Endothelial cell (in vitro differentiated cells): Measurements from ENCODE around the gene ZNF593. TPM values are rescaled to one million over a fixed set of nuclear protein-coding genes. Genes with fewer than 3 reads are reported as not detected.

Experiments
- DNase-seq: peaks from one replicate; pipeline ENCODE4 v3.0.0; 2021; ENCODE audit warnings: low spot score
- H3K27ac Mint-ChIP-seq: one replicate; pipeline ENCODE4 v1.8.0; 2021; ENCODE audit warnings: mixed read lengths, inconsistent platforms; ENCODE audit not compliant: unreplicated experiment
- H3K27me3 Mint-ChIP-seq: one replicate; pipeline ENCODE4 v1.8.0; 2021; ENCODE audit warnings: mild to moderate bottlenecking, moderate library complexity, mixed read lengths, inconsistent platforms; ENCODE audit not compliant: unreplicated experiment
- H3K36me3 Mint-ChIP-seq: one replicate; pipeline ENCODE4 v1.8.0; 2021; ENCODE audit warnings: mild to moderate bottlenecking, low read depth, mixed read lengths, inconsistent platforms; ENCODE audit not compliant: unreplicated experiment
- H3K4me1 Mint-ChIP-seq: one replicate; pipeline ENCODE4 v1.8.0; 2021; ENCODE audit warnings: mild to moderate bottlenecking, mixed read lengths, inconsistent platforms; ENCODE audit not compliant: unreplicated experiment
- H3K4me3 Mint-ChIP-seq: one replicate; pipeline ENCODE4 v1.8.0; 2021; ENCODE audit warnings: mild to moderate bottlenecking, mixed read lengths, inconsistent platforms; ENCODE audit not compliant: unreplicated experiment
- H3K9me3 Mint-ChIP-seq: one replicate; pipeline ENCODE4 v1.8.0; 2021; ENCODE audit warnings: mixed read lengths, inconsistent platforms; ENCODE audit not compliant: unreplicated experiment
- CTCF ChIP-seq: fragments of 200-600 bp; sonication (generic); IDR thresholded peaks from one replicate; pipeline ENCODE4 v1.5.0; 2021; ENCODE audit warnings: antibody characterized with exemption; ENCODE audit not compliant: unreplicated experiment
- total RNA-seq: library from RNA; stranded (reverse); fragmentation: NEBNext Ultra II Directional; extraction: Animal tissue kit (Norgen Biotek cat#: 25700); gene quantifications from one replicate; pipeline ENCODE4 v1.2.1, GENCODE V29; 2021; ENCODE audit not compliant: unreplicated experiment

The ZNF593 gene
- total RNA-seq, 1 donor from 2014 or later = 17.9 TPM

DNA sequence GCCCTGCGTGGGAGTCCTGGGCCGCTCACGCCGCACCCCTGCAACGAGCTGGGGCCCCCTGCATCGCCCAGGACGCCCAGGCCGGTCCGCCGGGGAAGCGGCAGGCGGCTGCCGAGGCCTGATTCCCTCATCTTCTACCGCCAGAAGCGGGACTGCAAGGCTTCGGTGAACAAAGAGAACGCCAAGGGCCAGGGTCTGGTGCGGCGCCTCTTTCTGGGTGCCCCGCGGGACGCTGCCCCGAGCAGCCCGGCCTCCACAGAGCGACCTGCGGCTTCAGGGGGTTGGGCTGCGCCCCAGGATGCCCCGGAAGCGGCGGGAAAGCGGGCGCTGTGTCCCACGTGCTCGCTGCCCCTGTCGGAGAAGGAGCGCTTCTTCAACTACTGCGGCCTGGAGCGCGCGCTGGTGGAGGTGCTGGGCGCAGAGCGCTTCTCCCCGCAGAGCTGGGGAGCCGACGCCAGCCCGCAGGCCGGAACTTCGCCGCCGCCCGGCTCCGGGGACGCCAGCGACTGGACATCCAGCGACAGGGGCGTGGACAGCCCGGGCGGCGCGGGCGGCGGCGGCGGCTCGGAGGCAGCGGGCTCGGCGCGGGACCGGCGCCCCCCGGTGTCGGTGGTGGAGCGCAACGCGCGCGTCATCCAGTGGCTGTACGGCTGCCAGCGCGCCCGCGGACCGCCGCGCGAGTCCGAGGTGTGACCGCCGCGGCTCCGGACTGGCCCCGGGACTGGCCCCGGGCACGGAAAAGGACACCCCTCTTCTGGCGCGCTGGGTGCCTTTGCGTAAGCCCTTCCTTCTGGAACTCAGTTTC lies 8.1 kb upstream of the ZNF593 start:
- Mint-ChIP-seq H3K36me3 (peaks cover 3% of the 10 kb centered on the region), H3K27me3 (peaks cover 25% of the 10 kb centered on the region), H3K4me1 (peaks cover 57% of the 10 kb centered on the region), H3K4me3 (peak overlapping the region; percentile 83), H3K27ac (no peak overlapping the region), H3K9me3 (no peaks in the 10 kb centered on the region)
- peak; percentile 44 for DNase-seq
- peak; percentile 16 for TF ChIP-seq CTCF

DNA sequence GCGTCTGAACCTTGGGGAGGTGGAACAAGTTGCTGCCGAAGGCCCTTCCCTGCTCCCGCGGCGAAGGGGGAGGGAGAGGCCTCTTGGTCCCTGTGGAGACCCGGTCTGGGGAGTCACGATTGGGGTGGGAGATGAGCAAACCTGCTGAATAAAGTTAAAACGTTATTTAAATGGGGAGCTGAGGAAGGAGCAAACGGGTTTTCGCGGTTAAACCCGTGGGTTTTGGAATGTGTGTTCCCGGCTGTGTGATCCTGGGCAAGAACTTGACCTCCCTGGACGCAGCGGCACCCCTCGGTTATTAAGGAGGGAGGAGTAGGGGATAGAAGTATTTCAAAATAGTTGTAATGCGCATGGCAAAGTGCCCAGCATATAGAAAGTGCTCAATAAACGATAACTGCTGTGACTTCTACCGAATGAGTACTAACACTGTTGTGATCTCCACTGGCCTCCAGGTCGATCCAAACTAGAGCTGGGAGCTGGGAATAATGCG lies 7.4 kb upstream of the ZNF593 start:
- no peak for DNase-seq
- Mint-ChIP-seq H3K27me3 (peaks cover 29% of the 10 kb centered on the region), H3K4me3 (peak overlapping the region; percentile 83), H3K4me1 (peaks cover 57% of the 10 kb centered on the region), H3K27ac (no peak overlapping the region), H3K36me3 (peaks cover 3% of the 10 kb centered on the region), H3K9me3 (no peaks in the 10 kb centered on the region)
- no peak for TF ChIP-seq CTCF

DNA sequence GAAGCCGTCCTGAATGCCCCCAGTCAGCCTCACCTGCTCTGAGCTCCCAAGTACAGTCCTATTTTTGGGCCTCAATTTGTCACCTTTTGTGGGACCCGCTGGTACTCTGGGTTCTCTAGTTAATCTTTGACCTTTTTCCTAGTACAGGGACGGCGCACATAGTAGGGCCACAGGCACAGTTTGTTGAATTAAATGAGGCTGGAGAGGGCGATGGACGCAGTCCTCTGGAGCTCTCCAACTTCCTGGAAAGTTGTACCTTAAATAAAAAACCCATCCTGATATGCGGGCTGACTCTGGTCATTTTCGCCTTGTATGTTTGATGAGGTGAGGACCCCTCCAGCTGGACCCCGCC lies 6.0 kb upstream of the ZNF593 start:
- Mint-ChIP-seq H3K27me3 (peaks cover 25% of the 10 kb centered on the region), H3K4me1 (peaks cover 47% of the 10 kb centered on the region), H3K4me3 (no peak overlapping the region), H3K27ac (no peak overlapping the region), H3K36me3 (peaks cover 3% of the 10 kb centered on the region), H3K9me3 (no peaks in the 10 kb centered on the region)
- TF ChIP-seq CTCF = no peak
- DNase-seq = no peak

DNA sequence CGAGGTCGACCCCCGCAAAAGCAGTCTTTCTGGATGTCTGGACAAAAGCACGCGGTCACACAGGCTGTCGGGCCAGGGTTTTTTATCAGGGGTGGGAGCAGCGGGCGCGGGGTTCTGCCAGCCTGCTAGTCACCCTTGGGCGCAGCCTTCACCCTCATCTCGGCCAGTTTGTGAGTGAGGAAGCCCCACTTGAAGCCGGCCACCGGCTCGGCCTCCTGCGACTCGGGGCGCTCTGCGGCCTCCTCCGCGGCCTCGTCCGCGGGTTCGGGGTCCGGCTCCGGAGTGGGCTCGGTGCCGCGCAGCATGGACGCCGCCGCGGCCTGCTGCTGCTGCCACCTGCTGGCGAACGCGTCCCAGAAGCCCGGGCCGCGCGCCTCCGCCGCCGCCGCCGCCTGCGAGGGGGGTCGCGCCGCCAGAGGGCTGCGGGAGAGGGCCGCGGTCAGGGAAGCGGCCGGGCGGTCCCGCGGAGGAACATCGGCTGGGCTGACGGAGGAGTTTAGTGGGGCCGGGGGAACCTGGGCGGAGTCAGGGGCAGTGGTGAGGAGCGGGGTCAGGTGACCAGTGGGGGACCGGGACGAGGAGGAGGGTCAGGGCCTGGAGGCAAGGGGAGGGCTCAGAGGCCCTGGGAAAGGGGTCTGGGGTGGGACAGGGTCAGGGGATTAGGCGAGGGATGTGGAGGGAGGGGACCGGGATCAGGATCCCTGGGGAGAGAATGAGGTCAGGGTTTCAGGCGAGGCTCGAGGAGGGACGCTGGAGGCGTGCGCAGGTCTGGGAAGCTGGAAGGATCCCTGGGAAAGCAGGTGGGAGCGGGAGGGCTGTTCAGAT lies 5.5 kb upstream of the ZNF593 start:
- peak; percentile 78 for DNase-seq
- peak overlapping the region; percentile 83 for H3K4me3 Mint-ChIP-seq
- no peaks in the 10 kb centered on the region for H3K9me3 Mint-ChIP-seq
- peak; percentile 80 for TF ChIP-seq CTCF
- H3K27ac Mint-ChIP-seq = no peak overlapping the region
- H3K36me3 Mint-ChIP-seq = peaks cover 3% of the 10 kb centered on the region
- peaks cover 43% of the 10 kb centered on the region for H3K4me1 Mint-ChIP-seq
- peaks cover 28% of the 10 kb centered on the region for H3K27me3 Mint-ChIP-seq
